HG03439 (cell line): ENCODE results near the gene TSC22D2.
"Not testable (repeated sequence)": the region's sequence is repeated elsewhere in the genome, so short reads cannot be mapped to it uniquely, and the experiment has no call there.

Experiments used
- ATAC-seq: cut with Tn5 transposase; IDR thresholded peaks from one replicate; pipeline ENCODE4 v1.9.1; 2021; ENCODE audit warnings: mild to moderate bottlenecking, moderate library complexity; ENCODE audit not compliant: unreplicated experiment

The TSC22D2 gene

DNA sequence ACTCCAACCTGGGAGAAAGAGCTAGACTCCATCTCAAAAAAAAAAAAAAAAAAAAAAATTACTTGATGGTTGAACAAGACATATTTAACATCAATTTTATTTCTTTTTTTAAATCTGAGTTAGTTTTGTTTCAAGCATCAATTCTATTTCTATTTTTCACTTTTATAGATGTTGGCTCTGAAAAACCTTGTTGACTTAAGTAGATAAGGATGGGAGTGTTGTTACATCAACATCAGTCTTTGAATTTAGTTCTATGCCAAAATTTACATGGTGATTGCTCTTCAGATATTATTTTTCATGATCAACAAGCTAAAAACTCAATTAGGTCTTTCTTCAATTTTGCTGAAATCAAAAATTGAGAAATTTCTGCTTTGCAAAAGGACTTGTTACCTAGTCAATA is 71.3 kb downstream of the TSC22D2 start:
- ATAC-seq = no peak

DNA sequence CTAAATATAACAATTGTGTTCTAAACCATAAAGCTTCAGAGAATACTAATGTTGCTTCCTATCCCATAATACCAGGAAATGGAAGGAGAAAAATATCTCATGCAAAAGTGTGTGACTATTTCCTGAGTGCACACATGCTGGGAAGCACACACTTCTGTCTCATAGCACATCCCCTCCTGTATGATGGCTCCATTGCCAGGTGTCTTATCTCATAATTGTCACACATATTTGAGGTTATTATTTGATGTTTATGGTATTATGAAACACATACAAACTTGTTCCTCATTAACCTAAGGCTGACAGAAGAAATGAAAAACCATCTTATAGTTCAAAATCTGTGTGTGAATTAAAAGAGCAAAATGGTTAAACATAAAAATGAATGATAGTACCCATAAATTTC is 72.8 kb downstream of the TSC22D2 start:
- no peak for ATAC-seq

DNA sequence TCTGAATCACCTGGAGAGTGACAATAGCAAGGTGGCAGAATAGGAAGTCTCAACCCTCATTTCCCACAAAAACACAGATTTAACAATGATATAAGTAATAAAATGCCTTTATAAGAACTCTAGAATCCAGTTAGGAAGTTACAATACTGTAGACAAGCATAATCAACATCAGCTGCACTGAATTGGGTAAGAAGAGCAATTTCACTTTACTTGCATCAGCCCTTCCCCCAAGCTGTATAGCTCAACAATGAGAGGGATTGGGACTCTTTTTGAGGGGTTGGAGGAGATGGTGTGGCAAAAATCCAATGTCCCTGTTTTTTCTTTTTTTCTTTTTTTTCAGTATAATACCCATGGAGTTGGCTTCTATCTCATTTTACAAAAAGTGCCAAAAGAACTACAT is 75.1 kb downstream of the TSC22D2 start:
- no peak for ATAC-seq

GRCh38 chr3:150484410-150484809 is 76.3 kb downstream of the TSC22D2 start:
- ATAC-seq = no peak

DNA sequence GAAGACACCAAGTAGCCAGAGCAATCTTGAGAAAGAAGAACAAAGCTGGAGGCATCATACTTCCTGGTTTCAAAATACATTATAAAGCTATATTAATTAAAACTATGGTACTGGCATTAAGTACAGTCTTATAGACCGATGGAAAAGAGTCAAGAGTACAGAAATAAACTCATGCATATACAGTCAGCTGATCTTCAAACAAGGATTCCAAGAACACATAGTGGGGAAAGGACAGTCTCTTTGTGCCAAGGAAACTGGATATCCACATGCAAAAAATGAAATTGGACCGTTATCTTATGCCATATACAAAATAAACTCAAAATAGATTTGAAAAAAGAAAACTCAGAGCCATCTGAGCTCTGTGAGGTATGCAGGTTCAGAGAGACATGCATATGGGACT is 80.8 kb downstream of the TSC22D2 start:
- ATAC-seq = no peak

GRCh38 chr3:150490277-150490986 is 82.3 kb downstream of the TSC22D2 start:
- ATAC-seq = no peak

GRCh38 chr3:150494411-150494977 is 86.4 kb downstream of the TSC22D2 start:
- no peak for ATAC-seq

GRCh38 chr3:150495149-150495548 is 87.1 kb downstream of the TSC22D2 start:
- no peak for ATAC-seq

- no peak for ATAC-seq
These were observed 87.6 kb downstream of the TSC22D2 start for GRCh38 chr3:150495563-150496168.

- ATAC-seq = no peak
These were observed 89.9 kb downstream of the TSC22D2 start for GRCh38 chr3:150497956-150498355.

DNA sequence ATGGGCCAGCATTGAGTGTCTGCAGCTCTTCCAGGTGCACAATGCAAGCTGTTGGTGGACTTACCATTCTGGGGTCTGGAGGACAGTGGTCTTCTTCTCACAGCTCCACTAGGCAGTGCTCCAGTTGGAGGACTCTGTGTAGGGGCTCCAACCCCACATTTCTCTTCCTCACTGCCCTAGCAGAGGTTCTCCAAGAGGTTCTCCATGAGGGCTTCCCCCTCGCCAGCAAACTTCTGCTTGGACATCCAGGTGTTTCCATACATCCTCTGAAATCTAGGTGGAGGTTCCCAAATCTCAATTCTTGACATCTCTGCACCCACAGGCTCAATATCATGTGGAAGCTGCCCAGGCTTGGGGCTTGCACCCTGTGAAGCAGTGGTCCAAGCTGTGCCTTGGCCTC is 92.9 kb downstream of the TSC22D2 start:
- ATAC-seq = not testable (repeated sequence)

- no peak for ATAC-seq
These were observed 95.5 kb downstream of the TSC22D2 start for GRCh38 chr3:150503402-150504099.

DNA sequence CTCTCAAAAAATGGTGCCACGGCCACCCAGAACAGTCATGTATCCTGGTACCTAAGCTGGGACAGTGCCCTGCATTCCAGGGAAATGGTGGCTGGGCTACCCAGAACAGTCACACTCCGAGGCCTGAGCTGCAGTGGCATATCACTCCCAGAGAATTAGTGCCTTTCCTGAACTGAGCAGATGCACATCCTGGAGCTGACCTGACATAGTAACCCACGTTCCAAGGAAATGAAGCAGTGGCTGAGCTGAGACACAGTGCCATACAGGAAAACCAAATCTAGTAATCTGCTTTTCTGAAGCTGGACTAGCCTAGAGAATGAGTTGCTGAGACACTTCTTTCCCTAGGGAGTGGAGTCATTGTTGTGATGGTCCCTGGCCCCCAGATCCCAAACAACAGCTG is 96.4 kb downstream of the TSC22D2 start:
- no peak for ATAC-seq

DNA sequence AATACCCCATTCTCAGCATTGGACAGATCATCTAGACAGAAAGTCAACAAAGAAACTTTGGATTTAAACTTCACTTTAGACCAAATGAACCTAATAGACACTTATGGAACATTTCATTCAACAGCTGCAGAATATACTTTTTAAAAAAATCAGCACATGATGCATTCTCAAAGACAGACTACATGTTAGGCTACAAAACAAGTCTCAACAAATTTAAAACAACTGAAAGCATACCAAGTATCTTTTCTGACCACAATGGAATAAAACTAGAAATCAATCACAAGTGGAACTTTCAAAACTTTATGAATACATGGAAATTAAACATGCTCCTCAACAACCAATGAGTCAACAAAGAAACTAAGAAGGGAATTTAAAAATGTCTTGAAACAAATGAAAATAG is 100.3 kb downstream of the TSC22D2 start:
- no peak for ATAC-seq

DNA sequence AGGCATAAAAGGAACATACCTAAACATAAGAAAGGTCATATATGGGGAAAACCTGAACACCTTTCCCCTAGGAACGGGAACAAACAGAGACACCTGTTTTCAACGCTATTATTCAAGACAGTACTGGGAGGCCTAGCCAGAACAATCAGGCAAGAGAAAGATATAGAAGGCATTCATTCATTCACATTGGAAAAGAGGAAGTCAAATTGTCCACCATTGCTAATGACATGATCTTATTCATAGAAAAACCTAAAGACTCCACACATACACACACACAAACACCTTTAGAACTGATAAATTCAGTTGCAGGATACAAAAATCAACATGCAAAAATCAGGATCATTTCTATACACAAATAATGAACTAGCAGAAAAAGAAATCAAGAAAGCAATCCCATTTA is 101.7 kb downstream of the TSC22D2 start:
- ATAC-seq = no peak

- ATAC-seq = no peak
These were observed 103.2 kb downstream of the TSC22D2 start for GRCh38 chr3:150511122-150511821.

GRCh38 chr3:150515210-150515609 is 107.1 kb downstream of the TSC22D2 start:
- no peak for ATAC-seq
